ENCODE data around the gene TBX1.

The TBX1 gene

DNA sequence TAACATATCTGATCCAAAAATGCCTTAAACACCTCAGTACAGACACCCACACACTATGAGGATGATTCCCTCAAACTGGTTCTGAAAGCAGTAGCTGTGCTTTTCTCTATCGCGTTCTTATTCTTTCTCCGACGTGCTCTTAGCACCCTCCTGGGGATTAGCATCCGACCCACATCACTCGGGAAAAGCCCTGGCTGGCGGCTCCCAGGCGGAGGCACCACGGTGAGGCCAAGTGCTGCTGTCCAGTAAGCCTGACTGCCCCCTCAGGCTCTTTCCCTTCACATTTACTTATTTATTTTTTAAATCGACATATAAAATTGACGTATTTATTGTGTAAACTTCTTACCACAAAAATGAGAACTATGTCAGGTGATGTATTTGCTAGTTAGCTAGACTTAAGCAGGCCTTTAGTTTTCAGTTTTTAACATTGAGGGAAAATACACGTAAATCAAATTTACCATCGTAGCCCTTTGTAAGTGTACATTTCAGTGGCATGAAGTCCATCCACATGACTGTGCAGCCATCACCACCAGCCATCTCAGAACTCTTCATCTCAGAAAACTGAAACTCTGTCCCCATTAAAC is 19.2 kb downstream of the TBX1 start:
- Histone ChIP-seq H3K36me3 (no peaks in the 10 kb centered on the region), H3K27me3 (no peaks in the 10 kb centered on the region), H4K20me1 (no peaks in the 10 kb centered on the region), H3K4me2 (peak overlapping the region; percentile 53), H3K9me3 (peaks cover 22% of the 10 kb centered on the region), H3K27ac (no peak overlapping the region), H3K4me3 (no peak overlapping the region), H3K4me1 (peaks cover 42% of the 10 kb centered on the region), H3K9ac (no peak overlapping the region)
- TF ChIP-seq Cebpa-rat (IDR thresholded peaks at IDR 0.05), result no peak

GRCh38 chr22:19782533-19782932 is 22.0 kb downstream of the TBX1 start:
- Histone ChIP-seq H3K4me1 (peaks cover 27% of the 10 kb centered on the region), H4K20me1 (no peaks in the 10 kb centered on the region), H3K9ac (no peak overlapping the region), H3K4me2 (no peak overlapping the region), H3K36me3 (peaks cover 1% of the 10 kb centered on the region; the same call in 1 of the 2 replicates), H3K9me3 (peaks cover 22% of the 10 kb centered on the region), H3K27ac (no peak overlapping the region), H3K27me3 (no peaks in the 10 kb centered on the region), H3K4me3 (no peak overlapping the region)
- no peak for TF ChIP-seq Cebpa-rat (IDR thresholded peaks at IDR 0.05)

GRCh38 chr22:19783586-19784383 is 23.2 kb downstream of the TBX1 start:
- TF ChIP-seq Cebpa-rat (IDR thresholded peaks at IDR 0.05), result no peak
- no peak overlapping the region for H3K9ac ChIP-seq
- H3K27me3 ChIP-seq, result no peaks in the 10 kb centered on the region
- no peaks in the 10 kb centered on the region for H4K20me1 ChIP-seq
- H3K4me3 ChIP-seq, result no peak overlapping the region
- peaks cover 14% of the 10 kb centered on the region for H3K36me3 ChIP-seq
- peaks cover 27% of the 10 kb centered on the region for H3K9me3 ChIP-seq
- no peak overlapping the region for H3K27ac ChIP-seq
- H3K4me1 ChIP-seq, result peaks cover 25% of the 10 kb centered on the region
- H3K4me2 ChIP-seq, result no peak overlapping the region

- Histone ChIP-seq H3K9ac (no peak overlapping the region), H3K27me3 (no peaks in the 10 kb centered on the region), H3K4me1 (peaks cover 17% of the 10 kb centered on the region), H3K4me2 (no peak overlapping the region), H3K36me3 (peaks cover 22% of the 10 kb centered on the region), H3K27ac (no peak overlapping the region), H3K9me3 (peaks cover 35% of the 10 kb centered on the region), H4K20me1 (no peaks in the 10 kb centered on the region), H3K4me3 (no peak overlapping the region)
- TF ChIP-seq Cebpa-rat (IDR thresholded peaks at IDR 0.05), result no peak
Measured at GRCh38 chr22:19784384-19785175, 24.0 kb downstream of the TBX1 start.

- Histone ChIP-seq H3K9me3 (peaks cover 46% of the 10 kb centered on the region), H4K20me1 (no peaks in the 10 kb centered on the region), H3K36me3 (peaks cover 32% of the 10 kb centered on the region), H3K4me1 (peaks cover 6% of the 10 kb centered on the region; the same call in 1 of the 2 replicates), H3K27me3 (no peaks in the 10 kb centered on the region), H3K4me2 (no peak overlapping the region), H3K4me3 (no peak overlapping the region), H3K27ac (no peak overlapping the region), H3K9ac (no peak overlapping the region)
- no peak for TF ChIP-seq Cebpa-rat (IDR thresholded peaks at IDR 0.05)
Measured at GRCh38 chr22:19785461-19786263, 25.1 kb downstream of the TBX1 start.

- H3K27me3 ChIP-seq, result no peaks in the 10 kb centered on the region
- H3K4me3 ChIP-seq, result no peak overlapping the region
- no peak overlapping the region for H3K4me2 ChIP-seq
- no peak for TF ChIP-seq Cebpa-rat (IDR thresholded peaks at IDR 0.05)
- H4K20me1 ChIP-seq, result no peaks in the 10 kb centered on the region
- peaks cover 48% of the 10 kb centered on the region for H3K9me3 ChIP-seq
- 0 out of 2 replicates have a peak, but pooled peaks cover under 1% of the 10 kb centered on the region for H3K4me1 ChIP-seq
- no peak overlapping the region for H3K27ac ChIP-seq
- H3K36me3 ChIP-seq, result peaks cover 37% of the 10 kb centered on the region
- no peak overlapping the region for H3K9ac ChIP-seq
Measured at GRCh38 chr22:19786264-19786585, 25.6 kb downstream of the TBX1 start.

- no peak overlapping the region for H3K4me2 ChIP-seq
- H3K9ac ChIP-seq, result no peak overlapping the region
- H3K4me3 ChIP-seq, result no peak overlapping the region
- H3K27ac ChIP-seq, result no peak overlapping the region
- H4K20me1 ChIP-seq, result no peaks in the 10 kb centered on the region
- no peak for TF ChIP-seq Cebpa-rat (IDR thresholded peaks at IDR 0.05)
- H3K27me3 ChIP-seq, result no peaks in the 10 kb centered on the region
- no peaks in the 10 kb centered on the region for H3K4me1 ChIP-seq
- peaks cover 48% of the 10 kb centered on the region for H3K9me3 ChIP-seq
- peaks cover 47% of the 10 kb centered on the region for H3K36me3 ChIP-seq
Measured at GRCh38 chr22:19786959-19787848, 26.6 kb downstream of the TBX1 start.

- no peaks in the 10 kb centered on the region for H3K4me1 ChIP-seq
- H3K27me3 ChIP-seq, result no peaks in the 10 kb centered on the region
- no peak overlapping the region for H3K9ac ChIP-seq
- H3K27ac ChIP-seq, result no peak overlapping the region
- H3K4me2 ChIP-seq, result no peak overlapping the region
- H4K20me1 ChIP-seq, result no peaks in the 10 kb centered on the region
- TF ChIP-seq Cebpa-rat (IDR thresholded peaks at IDR 0.05), result no peak
- H3K9me3 ChIP-seq, result peaks cover 49% of the 10 kb centered on the region
- H3K36me3 ChIP-seq, result peaks cover 53% of the 10 kb centered on the region
- no peak overlapping the region for H3K4me3 ChIP-seq
Measured at GRCh38 chr22:19787849-19788141, 27.2 kb downstream of the TBX1 start.
